Measurements from ENCODE around the gene GTF2A2.
A peak's percentile ranks its signal among the peaks of the same experiment; 100 is the strongest.
"Not testable (repeated sequence)": the region's sequence is repeated elsewhere in the genome, so short reads cannot be mapped to it uniquely, and the experiment has no call there.

GTF2A2 gene

GRCh38 chr15:59644756-59645155 is 12.6 kb downstream of the GTF2A2 start:
- peaks cover 37% of the 10 kb centered on the region for H3K36me3 ChIP-seq
- no peak for TF ChIP-seq CTCF (IDR thresholded peaks at IDR 0.05; ENCODE audit: low read depth, low read length)

GRCh38 chr15:59642351-59642750 is 15.0 kb downstream of the GTF2A2 start:
- no peaks in the 10 kb centered on the region for H3K9me3 ChIP-seq
- no peak for TF ChIP-seq CTCF (IDR thresholded peaks at IDR 0.05; ENCODE audit: low read depth, low read length)
- H3K4me3 ChIP-seq (ENCODE audit: low read depth, low read length), result no peak overlapping the region
- no peaks in the 10 kb centered on the region for H3K27me3 ChIP-seq
- DNase-seq, result no peak
- no peaks in the 10 kb centered on the region for H3K4me1 ChIP-seq
- peaks cover 41% of the 10 kb centered on the region for H3K36me3 ChIP-seq

More at GRCh38 chr15:59644756-59645155, 12.6 kb downstream of the GTF2A2 start:
- Histone ChIP-seq H3K27me3 (no peaks in the 10 kb centered on the region), H3K9me3 (no peaks in the 10 kb centered on the region), H3K4me3 (ENCODE audit: low read depth, low read length) (no peak overlapping the region), H3K4me1 (no peaks in the 10 kb centered on the region)
- DNase-seq, result no peak

GRCh38 chr15:59637507-59637906 is 19.8 kb downstream of the GTF2A2 start:
- H3K4me1 ChIP-seq; H3K9me3 ChIP-seq; H3K4me3 ChIP-seq (ENCODE audit: low read depth, low read length); H3K27me3 ChIP-seq; DNase-seq: not testable (repeated sequence)
- peaks cover 30% of the 10 kb centered on the region for H3K36me3 ChIP-seq

GRCh38 chr15:59636184-59636583 is 21.1 kb downstream of the GTF2A2 start:
- Histone ChIP-seq H3K4me3 (ENCODE audit: low read depth, low read length) (no peak overlapping the region), H3K9me3 (no peaks in the 10 kb centered on the region), H3K4me1 (no peaks in the 10 kb centered on the region), H3K36me3 (peaks cover 30% of the 10 kb centered on the region), H3K27me3 (no peaks in the 10 kb centered on the region)
- no peak for TF ChIP-seq CTCF (IDR thresholded peaks at IDR 0.05; ENCODE audit: low read depth, low read length)
- no peak for DNase-seq

- no peak overlapping the region for H3K4me3 ChIP-seq (ENCODE audit: low read depth, low read length)
- 0 out of 2 replicates have a peak, but pooled peaks cover 3% of the 10 kb centered on the region for H3K27me3 ChIP-seq
- no peaks in the 10 kb centered on the region for H3K9me3 ChIP-seq
- DNase-seq, result peak; percentile 25
- H3K36me3 ChIP-seq, result peaks cover 16% of the 10 kb centered on the region
- H3K4me1 ChIP-seq, result no peaks in the 10 kb centered on the region
- TF ChIP-seq CTCF (IDR thresholded peaks at IDR 0.05; ENCODE audit: low read depth, low read length), result peak; percentile 58
Measured at GRCh38 chr15:59632714-59633113, 24.6 kb downstream of the GTF2A2 start.

- TF ChIP-seq CTCF (IDR thresholded peaks at IDR 0.05; ENCODE audit: low read depth, low read length), result peak; percentile 58
- no peak overlapping the region for H3K4me3 ChIP-seq (ENCODE audit: low read depth, low read length)
- H3K4me1 ChIP-seq, result no peaks in the 10 kb centered on the region
- peaks cover 26% of the 10 kb centered on the region for H3K27me3 ChIP-seq
- no peaks in the 10 kb centered on the region for H3K36me3 ChIP-seq
- no peaks in the 10 kb centered on the region for H3K9me3 ChIP-seq
- peak; percentile 57 for DNase-seq
Measured at GRCh38 chr15:59622289-59622688, 35.0 kb downstream of the GTF2A2 start.

GRCh38 chr15:59618406-59618805 is 38.9 kb downstream of the GTF2A2 start:
- Histone ChIP-seq H3K27me3 (peaks cover 18% of the 10 kb centered on the region), H3K9me3 (no peaks in the 10 kb centered on the region; the same call in 1 of the 2 replicates), H3K4me3 (ENCODE audit: low read depth, low read length) (no peak overlapping the region), H3K36me3 (no peaks in the 10 kb centered on the region), H3K4me1 (peaks cover 3% of the 10 kb centered on the region; the same call in 1 of the 2 replicates)
- DNase-seq, result no peak
- TF ChIP-seq CTCF (IDR thresholded peaks at IDR 0.05; ENCODE audit: low read depth, low read length), result no peak

All from BE2C (cell line).